ENCODE data around the gene PCLO. TPM values are rescaled to one million over a fixed set of nuclear protein-coding genes. Genes with fewer than 3 reads are reported as not detected.
"Not testable (repeated sequence)": the region's sequence is repeated elsewhere in the genome, so short reads cannot be mapped to it uniquely, and the experiment has no call there.

Gene PCLO
- total RNA-seq, 1 experiment from 2014 or later = 3.0 TPM

DNA sequence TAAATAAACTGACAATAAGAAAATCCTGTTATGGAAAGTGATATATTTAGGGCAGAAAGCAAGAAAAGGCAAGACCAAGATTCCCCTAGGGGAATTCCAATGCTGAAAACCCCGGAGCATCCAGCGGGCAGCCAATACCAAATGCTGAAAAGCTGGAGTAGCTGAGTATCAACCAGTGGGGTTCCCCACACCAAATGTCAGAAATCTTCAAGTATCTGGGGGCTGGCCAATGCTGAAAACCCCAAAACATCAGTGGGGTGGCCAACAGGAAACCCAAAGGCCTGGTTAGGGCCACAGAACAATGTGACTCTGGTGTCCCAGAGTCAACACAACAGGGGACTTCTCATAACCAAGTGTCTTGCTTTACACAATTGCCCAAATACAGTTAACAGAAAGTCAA is 447.3 kb downstream of the PCLO start (continued):
- TF ChIP-seq, protein P1, sequence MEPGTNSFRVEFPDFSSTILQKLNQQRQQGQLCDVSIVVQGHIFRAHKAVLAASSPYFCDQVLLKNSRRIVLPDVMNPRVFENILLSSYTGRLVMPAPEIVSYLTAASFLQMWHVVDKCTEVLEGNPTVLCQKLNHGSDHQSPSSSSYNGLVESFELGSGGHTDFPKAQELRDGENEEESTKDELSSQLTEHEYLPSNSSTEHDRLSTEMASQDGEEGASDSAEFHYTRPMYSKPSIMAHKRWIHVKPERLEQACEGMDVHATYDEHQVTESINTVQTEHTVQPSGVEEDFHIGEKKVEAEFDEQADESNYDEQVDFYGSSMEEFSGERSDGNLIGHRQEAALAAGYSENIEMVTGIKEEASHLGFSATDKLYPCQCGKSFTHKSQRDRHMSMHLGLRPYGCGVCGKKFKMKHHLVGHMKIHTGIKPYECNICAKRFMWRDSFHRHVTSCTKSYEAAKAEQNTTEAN (CRISPR knock-in tag; IDR thresholded peaks at IDR 0.05) = no peak

DNA sequence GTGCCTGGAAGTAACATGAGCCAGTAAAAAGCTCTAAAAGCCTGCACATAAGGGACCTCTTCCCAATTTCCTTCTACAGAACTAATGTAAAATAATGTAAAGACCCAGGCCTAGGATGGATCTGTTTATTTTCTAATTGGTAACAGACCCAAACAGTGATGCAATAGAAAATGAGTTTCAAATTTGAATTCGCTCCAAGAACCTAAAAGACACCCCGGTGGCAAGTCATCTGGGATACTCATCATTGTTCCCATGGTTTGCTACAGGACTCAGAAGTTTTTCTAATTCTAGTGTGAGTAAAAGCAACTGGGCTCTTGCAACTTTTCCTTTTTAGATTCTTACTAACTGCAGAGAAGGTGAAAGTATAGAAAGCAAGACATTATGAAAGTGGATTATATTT is 447.8 kb downstream of the PCLO start:
- ChIA-PET POLR2A (no interaction called here), CTCF (no interaction called here)
- H3K4me3 Mint-ChIP-seq = no peak overlapping the region
- no peaks in the 10 kb centered on the region for H3K27me3 Mint-ChIP-seq (ENCODE audit: low read depth)
- TF ChIP-seq FOXJ3 (CRISPR knock-in tag; IDR thresholded peaks at IDR 0.05; ENCODE audit: borderline replicate concordance) = no peak
- no peak for TF ChIP-seq SP1 (CRISPR knock-in tag; conservative IDR thresholded peaks at IDR 0.05)
- no peak overlapping the region for H3K27ac Mint-ChIP-seq
- no peaks in the 10 kb centered on the region for H3K4me1 Mint-ChIP-seq
- H3K36me3 Mint-ChIP-seq = no peaks in the 10 kb centered on the region
- DNase-seq (ENCODE audit: low spot score) = no peak
- peaks cover 19% of the 10 kb centered on the region; the same call in 1 of the 2 replicates for H3K9me3 Mint-ChIP-seq
- ATAC-seq = no peak

DNA sequence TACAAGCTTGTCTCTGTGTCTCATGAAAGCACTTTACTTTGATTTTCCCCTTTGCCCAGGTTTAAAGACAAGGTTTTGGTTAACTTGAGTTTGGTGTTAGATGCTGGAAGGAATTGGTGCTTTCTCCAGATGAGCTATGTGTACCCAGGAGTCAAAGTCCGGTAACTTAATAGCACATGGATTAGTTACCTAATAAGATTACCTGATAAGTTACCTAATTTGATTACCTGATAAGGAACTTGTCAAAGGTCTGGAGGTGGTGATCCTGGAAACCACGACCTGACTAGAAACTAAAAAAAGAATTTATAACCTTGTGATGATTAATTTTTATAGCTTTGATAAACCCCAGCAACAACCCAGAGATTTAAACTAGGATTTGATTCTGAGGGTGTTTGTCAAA is 449.2 kb downstream of the PCLO start:
- Mint-ChIP-seq H3K4me3 (no peak overlapping the region), H3K36me3 (no peaks in the 10 kb centered on the region), H3K4me1 (no peaks in the 10 kb centered on the region), H3K9me3 (peaks cover 10% of the 10 kb centered on the region; the same call in 1 of the 2 replicates), H3K27ac (no peak overlapping the region), H3K27me3 (ENCODE audit: low read depth) (no peaks in the 10 kb centered on the region)
- ATAC-seq (no peak), DNase-seq (ENCODE audit: low spot score) (no peak)
- CTCF ChIA-PET = no interaction called here
- POLR2A ChIA-PET = no interaction called here
- TF ChIP-seq, protein P2, sequence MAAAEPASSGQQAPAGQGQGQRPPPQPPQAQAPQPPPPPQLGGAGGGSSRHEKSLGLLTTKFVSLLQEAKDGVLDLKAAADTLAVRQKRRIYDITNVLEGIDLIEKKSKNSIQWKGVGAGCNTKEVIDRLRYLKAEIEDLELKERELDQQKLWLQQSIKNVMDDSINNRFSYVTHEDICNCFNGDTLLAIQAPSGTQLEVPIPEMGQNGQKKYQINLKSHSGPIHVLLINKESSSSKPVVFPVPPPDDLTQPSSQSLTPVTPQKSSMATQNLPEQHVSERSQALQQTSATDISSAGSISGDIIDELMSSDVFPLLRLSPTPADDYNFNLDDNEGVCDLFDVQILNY (CRISPR knock-in tag; IDR thresholded peaks at IDR 0.05) = no peak
- TF ChIP-seq, protein P3, sequence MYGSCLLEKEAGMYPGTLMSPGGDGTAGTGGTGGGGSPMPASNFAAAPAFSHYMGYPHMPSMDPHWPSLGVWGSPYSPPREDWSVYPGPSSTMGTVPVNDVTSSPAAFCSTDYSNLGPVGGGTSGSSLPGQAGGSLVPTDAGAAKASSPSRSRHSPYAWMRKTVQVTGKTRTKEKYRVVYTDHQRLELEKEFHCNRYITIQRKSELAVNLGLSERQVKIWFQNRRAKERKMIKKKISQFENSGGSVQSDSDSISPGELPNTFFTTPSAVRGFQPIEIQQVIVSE (CRISPR knock-in tag; IDR thresholded peaks at IDR 0.05; ENCODE audit: borderline replicate concordance) = no peak
- no peak for TF ChIP-seq CREB1 (CRISPR knock-in tag; IDR thresholded peaks at IDR 0.05)
- TF ChIP-seq ZBTB21 (CRISPR knock-in tag; IDR thresholded peaks at IDR 0.05; ENCODE audit: borderline replicate concordance) = no peak
- TF ChIP-seq GTF2I (CRISPR knock-in tag; conservative IDR thresholded peaks at IDR 0.05) = no peak
- no peak for TF ChIP-seq NR1H2 (CRISPR knock-in tag; IDR thresholded peaks at IDR 0.05)
- TF ChIP-seq GABPB1 (CRISPR knock-in tag; IDR thresholded peaks at IDR 0.05) = no peak
- no peak for TF ChIP-seq FOXK1 (CRISPR knock-in tag; IDR thresholded peaks at IDR 0.05)

DNA sequence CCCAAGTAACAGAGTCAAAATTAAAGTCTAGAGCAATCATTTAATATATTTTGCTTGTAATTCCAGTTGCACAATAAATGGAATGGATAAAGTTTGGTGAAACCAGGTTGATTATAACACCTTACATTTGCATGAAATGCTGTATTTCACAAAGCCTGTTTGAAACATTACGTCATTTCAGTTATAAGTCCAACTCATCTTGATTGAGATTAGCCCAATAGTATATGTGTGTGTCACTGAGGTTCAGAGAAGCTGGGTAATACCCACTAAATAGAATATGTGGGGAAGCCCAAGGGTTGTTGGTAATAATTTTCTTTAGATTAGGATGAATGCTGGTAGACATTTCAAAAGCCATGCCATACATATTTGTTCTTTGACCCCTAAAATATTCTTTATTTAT is 456.3 kb downstream of the PCLO start:
- H3K4me3 Mint-ChIP-seq; H3K27me3 Mint-ChIP-seq (ENCODE audit: low read depth); POLR2A ChIA-PET; DNase-seq (ENCODE audit: low spot score); H3K27ac Mint-ChIP-seq; ATAC-seq; CTCF ChIA-PET; H3K9me3 Mint-ChIP-seq; H3K36me3 Mint-ChIP-seq: not testable (repeated sequence)
- peaks cover 27% of the 10 kb centered on the region for H3K4me1 Mint-ChIP-seq

DNA sequence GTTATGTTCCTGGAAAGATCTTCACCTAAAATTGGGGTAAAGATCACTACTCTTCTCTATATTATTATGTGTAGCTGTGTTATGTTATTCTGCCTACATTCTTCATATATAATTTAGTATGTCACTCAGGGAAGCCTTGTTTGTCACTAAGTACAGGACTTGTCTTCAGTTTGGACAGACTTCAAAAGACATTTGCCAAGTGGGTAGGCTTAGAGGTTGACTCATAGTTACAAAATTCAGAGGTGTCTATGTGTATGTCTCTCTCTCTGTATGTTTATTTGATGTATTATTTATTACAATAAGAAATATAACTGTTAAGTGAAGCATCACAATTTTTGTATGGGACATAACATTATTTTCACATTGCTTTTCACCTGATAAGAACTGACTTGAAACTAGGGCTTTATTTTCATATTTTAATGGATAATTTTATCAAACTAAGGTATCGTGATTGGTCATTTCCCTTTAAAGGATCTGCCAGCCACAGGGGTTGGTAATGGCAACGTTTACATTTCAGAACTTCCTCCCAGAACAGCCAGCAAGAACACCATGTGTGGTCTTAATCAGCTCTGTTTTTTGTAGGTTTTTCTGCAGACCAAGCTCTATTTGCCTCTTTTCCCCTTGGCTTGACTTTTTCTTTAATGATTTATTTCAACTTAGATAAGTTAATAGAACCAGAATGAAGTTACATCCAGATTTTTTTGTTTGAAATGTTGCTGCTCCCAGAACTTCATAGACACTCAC is 457.0 kb downstream of the PCLO start:
- ATAC-seq = no peak
- Mint-ChIP-seq H3K4me3 (no peak overlapping the region), H3K27ac (no peak overlapping the region), H3K9me3 (no peaks in the 10 kb centered on the region), H3K4me1 (peaks cover 30% of the 10 kb centered on the region), H3K36me3 (no peaks in the 10 kb centered on the region), H3K27me3 (ENCODE audit: low read depth) (no peaks in the 10 kb centered on the region)
- DNase-seq (ENCODE audit: low spot score) = no peak
- ChIA-PET CTCF (no interaction called here), POLR2A (no interaction called here)
- TF ChIP-seq, protein P4, sequence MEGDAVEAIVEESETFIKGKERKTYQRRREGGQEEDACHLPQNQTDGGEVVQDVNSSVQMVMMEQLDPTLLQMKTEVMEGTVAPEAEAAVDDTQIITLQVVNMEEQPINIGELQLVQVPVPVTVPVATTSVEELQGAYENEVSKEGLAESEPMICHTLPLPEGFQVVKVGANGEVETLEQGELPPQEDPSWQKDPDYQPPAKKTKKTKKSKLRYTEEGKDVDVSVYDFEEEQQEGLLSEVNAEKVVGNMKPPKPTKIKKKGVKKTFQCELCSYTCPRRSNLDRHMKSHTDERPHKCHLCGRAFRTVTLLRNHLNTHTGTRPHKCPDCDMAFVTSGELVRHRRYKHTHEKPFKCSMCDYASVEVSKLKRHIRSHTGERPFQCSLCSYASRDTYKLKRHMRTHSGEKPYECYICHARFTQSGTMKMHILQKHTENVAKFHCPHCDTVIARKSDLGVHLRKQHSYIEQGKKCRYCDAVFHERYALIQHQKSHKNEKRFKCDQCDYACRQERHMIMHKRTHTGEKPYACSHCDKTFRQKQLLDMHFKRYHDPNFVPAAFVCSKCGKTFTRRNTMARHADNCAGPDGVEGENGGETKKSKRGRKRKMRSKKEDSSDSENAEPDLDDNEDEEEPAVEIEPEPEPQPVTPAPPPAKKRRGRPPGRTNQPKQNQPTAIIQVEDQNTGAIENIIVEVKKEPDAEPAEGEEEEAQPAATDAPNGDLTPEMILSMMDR (IDR thresholded peaks at IDR 0.05) = no peak
- TF ChIP-seq ZNF219 (CRISPR knock-in tag; IDR thresholded peaks at IDR 0.05; ENCODE audit: borderline replicate concordance) (no peak), ZBTB21 (CRISPR knock-in tag; IDR thresholded peaks at IDR 0.05; ENCODE audit: borderline replicate concordance) (no peak), RELA (CRISPR knock-in tag; IDR thresholded peaks at IDR 0.05; ENCODE audit: borderline replicate concordance) (no peak), ZNF138 (CRISPR knock-in tag; conservative IDR thresholded peaks at IDR 0.05) (no peak)
- TF ChIP-seq, protein P5, sequence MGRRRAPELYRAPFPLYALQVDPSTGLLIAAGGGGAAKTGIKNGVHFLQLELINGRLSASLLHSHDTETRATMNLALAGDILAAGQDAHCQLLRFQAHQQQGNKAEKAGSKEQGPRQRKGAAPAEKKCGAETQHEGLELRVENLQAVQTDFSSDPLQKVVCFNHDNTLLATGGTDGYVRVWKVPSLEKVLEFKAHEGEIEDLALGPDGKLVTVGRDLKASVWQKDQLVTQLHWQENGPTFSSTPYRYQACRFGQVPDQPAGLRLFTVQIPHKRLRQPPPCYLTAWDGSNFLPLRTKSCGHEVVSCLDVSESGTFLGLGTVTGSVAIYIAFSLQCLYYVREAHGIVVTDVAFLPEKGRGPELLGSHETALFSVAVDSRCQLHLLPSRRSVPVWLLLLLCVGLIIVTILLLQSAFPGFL (CRISPR knock-in tag; IDR thresholded peaks at IDR 0.05; ENCODE audit: borderline replicate concordance) = no peak
- TF ChIP-seq, protein P6, sequence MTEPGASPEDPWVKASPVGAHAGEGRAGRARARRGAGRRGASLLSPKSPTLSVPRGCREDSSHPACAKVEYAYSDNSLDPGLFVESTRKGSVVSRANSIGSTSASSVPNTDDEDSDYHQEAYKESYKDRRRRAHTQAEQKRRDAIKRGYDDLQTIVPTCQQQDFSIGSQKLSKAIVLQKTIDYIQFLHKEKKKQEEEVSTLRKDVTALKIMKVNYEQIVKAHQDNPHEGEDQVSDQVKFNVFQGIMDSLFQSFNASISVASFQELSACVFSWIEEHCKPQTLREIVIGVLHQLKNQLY (CRISPR knock-in tag; IDR thresholded peaks at IDR 0.05) = no peak

Data from WTC11 (cell line).